K562 (cell line): ENCODE measurements around the gene BEST2. TPM values are rescaled to one million over a fixed set of nuclear protein-coding genes. Genes with fewer than 3 reads are reported as not detected.

Source experiments
- CEBPG ChIP-seq, 3 experiments: fragments of 200-800 bp in 1 of 3; sonication (Bioruptor generic) in 1 of 3; sonication (generic) in 1 of 3; formaldehyde crosslinking in 1 of 3; IDR thresholded peaks in 2 of 3; conservative IDR thresholded peaks in 1 of 3; 2 replicates each; pipeline versions ENCODE4 v1.6.1 to v1.8.0; 2016 to 2022; ENCODE audit warnings: missing compliant biosample characterization in 2 of 3, missing genetic modification characterization in 2 of 3, mild to moderate bottlenecking in 1 of 3, missing genetic modification reagents in 1 of 3
- HDGF ChIP-seq: fragments of 450-650 bp; IDR thresholded peaks from 2 replicates; pipeline ENCODE4 v1.6.1; 2016
- HNRNPL ChIP-seq: fragments of 200-400 bp; formaldehyde crosslinking; IDR thresholded peaks from 2 replicates; pipeline ENCODE4 v1.6.1; 2017; ENCODE audit warnings: low read depth, mild to moderate bottlenecking, low read length
- MCM5 ChIP-seq: fragments of 450-650 bp; IDR thresholded peaks from 2 replicates; pipeline ENCODE4 v1.6.1; 2016; ENCODE audit warnings: low read depth
- SAP30 ChIP-seq: fragments of 200-600 bp; sonication (generic); IDR thresholded peaks from 2 replicates; pipeline ENCODE4 v1.6.1; 2012; ENCODE audit warnings: borderline replicate concordance, low read depth, mild to moderate bottlenecking, moderate library complexity, low read length, control low read depth, inconsistent platforms; ENCODE audit not compliant: insufficient read depth, poor library complexity, severe bottlenecking
- SMAD3 ChIP-seq: fragments of 450-650 bp; formaldehyde crosslinking; conservative IDR thresholded peaks from 2 replicates; pipeline ENCODE4 v1.4.0; 2020; ENCODE audit warnings: mild to moderate bottlenecking
- TEAD1 ChIP-seq, 2 experiments: fragments of 450-650 bp in 1 of 2; sonication (generic) in 1 of 2; formaldehyde crosslinking; IDR thresholded peaks; 2 replicates each; pipeline versions ENCODE4 v1.4.0 to v1.8.0; 2020 to 2022; ENCODE audit warnings: mild to moderate bottlenecking in 2 of 2, missing genetic modification reagents in 1 of 2
- ZBED1 ChIP-seq: IDR thresholded peaks from 2 replicates; pipeline ENCODE4 v1.6.1; 2014
- ZNF175 ChIP-seq: fragments of 200-800 bp; sonication (Bioruptor generic); IDR thresholded peaks from 2 replicates; pipeline ENCODE4 v1.6.1; 2016; ENCODE audit warnings: low read depth, mild to moderate bottlenecking, missing genetic modification characterization, missing compliant biosample characterization
- ZNF23 ChIP-seq: fragments of 250-450 bp; sonication (Bioruptor Pico); IDR thresholded peaks from 2 replicates; pipeline ENCODE4 v1.4.0; 2020; ENCODE audit warnings: mild to moderate bottlenecking
- polyA plus RNA-seq, 8 experiments: library from polyadenylated mRNA; depleted of rRNA in 4 of 8; stranded (reverse) in 5 of 8; unstranded in 3 of 8; fragments of >200 nt; fragmentation: Nextera tagmentation in 2 of 8; fragmentation: Illumina TruSeq in 1 of 8; extraction: Ambion mirVana in 2 of 8; extraction: Trizol in 1 of 8; gene quantifications; 2 replicates each; pipeline versions ENCODE4 v1.2.1 to v1.2.3, GENCODE V29; 2011 to 2014; ENCODE audit warnings: inconsistent platforms in 1 of 8, missing spikeins in 1 of 8
- total RNA-seq, 7 experiments: library from RNA; depleted of rRNA in 6 of 7; stranded (reverse); fragments of >200 nt in 6 of 7; fragmentation: Illumina TruSeq in 2 of 7; extraction: Trizol in 2 of 7; gene quantifications; 2 replicates each; pipeline versions ENCODE4 v1.2.1 to v1.2.3, GENCODE V29; 2011 to 2021; ENCODE audit warnings: low replicate concordance in 1 of 7
- TF ChIP-seq, protein P1 (sequence below): fragments of 250-450 bp; sonication (Bioruptor Pico); IDR thresholded peaks from 2 replicates; pipeline ENCODE4 v1.5.0; 2021
- TF ChIP-seq, protein P2 (sequence below): fragments of 450-650 bp; IDR thresholded peaks from 2 replicates; pipeline ENCODE4 v1.6.1; 2016; ENCODE audit warnings: missing biosample characterization, missing genetic modification characterization
- TF ChIP-seq, protein P3 (sequence below): fragments of 200-400 bp; formaldehyde crosslinking; IDR thresholded peaks from 2 replicates; pipeline ENCODE4 v1.6.1; 2017; ENCODE audit warnings: mild to moderate bottlenecking, low read depth, low read length, moderate library complexity
- TF ChIP-seq, protein P4 (sequence below): fragments of 450-650 bp; formaldehyde crosslinking; IDR thresholded peaks from 2 replicates; pipeline ENCODE4 v1.4.0; 2022; ENCODE audit warnings: mild to moderate bottlenecking, moderate library complexity
- TF ChIP-seq, protein P5 (sequence below): fragments of 250-450 bp; sonication (Bioruptor Pico); IDR thresholded peaks from 2 replicates; pipeline ENCODE4 v1.4.0; 2020; ENCODE audit warnings: mild to moderate bottlenecking, moderate library complexity

Gene BEST2
- total and polyA plus RNA-seq, 9 of the 15 experiments (the other 6 are each of a cell fraction or from before 2014, with no cell fraction given): not detected

DNA sequence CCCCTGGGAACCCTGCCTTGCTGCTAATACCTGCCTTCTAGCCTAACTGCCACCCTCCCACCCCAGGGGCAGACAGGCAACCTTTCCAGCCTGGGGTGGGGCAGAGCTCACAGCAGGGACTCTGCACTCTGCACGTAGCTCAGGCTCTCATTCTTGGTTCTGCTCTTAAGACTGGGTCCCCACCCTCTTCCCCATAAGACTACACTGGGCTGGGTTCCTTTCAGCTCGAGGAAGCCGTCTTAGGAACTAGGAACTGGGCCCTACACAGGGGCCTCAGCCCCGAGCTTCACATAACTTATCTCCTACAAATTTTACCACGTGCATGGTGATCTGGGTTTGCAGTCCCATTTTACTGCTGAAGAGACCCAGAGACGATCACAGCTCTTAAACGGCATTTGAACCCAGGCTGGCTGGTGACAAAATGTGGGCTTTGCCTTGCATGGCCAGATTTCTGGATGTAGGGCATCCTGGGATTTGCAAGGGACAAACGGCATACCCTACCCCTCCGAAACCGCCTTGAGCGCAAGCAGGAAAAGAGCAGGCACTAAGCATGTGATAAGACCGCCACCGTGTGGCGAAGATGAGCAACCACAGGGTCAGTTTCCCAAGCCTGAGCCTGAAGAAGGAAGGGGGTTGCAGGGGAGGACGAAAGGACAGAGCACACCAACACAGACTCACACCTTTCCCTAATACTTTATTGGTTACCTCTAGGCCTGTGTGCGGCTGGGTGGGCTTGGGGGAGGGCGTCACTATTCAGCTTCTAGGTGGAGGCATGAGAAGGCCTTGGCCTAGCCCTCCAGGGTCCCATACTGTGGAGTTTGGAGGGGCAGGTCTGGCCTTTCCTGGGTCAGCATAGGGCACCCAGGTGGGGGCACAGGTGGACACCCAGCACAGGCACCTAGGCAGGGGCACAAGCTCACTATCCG is 44.8 kb downstream of the BEST2 start (continued):
- TF ChIP-seq CEBPG (CRISPR knock-in tag; IDR thresholded peaks at IDR 0.05): no peak
- no peak for TF ChIP-seq CEBPG (tag; conservative IDR thresholded peaks at IDR 0.05 in 1 of 2, IDR thresholded peaks at IDR 0.05 in 1 of 2)
- TF ChIP-seq HNRNPL: no peak
- 0 out of 2 replicates have a peak, but pooled peaks have one; percentile 32 for TF ChIP-seq HDGF
- TF ChIP-seq, protein P1, sequence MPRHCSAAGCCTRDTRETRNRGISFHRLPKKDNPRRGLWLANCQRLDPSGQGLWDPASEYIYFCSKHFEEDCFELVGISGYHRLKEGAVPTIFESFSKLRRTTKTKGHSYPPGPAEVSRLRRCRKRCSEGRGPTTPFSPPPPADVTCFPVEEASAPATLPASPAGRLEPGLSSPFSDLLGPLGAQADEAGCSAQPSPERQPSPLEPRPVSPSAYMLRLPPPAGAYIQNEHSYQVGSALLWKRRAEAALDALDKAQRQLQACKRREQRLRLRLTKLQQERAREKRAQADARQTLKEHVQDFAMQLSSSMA (CRISPR knock-in tag): no peak
- TF ChIP-seq, protein P2, sequence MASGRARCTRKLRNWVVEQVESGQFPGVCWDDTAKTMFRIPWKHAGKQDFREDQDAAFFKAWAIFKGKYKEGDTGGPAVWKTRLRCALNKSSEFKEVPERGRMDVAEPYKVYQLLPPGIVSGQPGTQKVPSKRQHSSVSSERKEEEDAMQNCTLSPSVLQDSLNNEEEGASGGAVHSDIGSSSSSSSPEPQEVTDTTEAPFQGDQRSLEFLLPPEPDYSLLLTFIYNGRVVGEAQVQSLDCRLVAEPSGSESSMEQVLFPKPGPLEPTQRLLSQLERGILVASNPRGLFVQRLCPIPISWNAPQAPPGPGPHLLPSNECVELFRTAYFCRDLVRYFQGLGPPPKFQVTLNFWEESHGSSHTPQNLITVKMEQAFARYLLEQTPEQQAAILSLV (tag): no peak
- no peak for TF ChIP-seq SMAD3 (CRISPR knock-in tag)
- TF ChIP-seq, protein P3, sequence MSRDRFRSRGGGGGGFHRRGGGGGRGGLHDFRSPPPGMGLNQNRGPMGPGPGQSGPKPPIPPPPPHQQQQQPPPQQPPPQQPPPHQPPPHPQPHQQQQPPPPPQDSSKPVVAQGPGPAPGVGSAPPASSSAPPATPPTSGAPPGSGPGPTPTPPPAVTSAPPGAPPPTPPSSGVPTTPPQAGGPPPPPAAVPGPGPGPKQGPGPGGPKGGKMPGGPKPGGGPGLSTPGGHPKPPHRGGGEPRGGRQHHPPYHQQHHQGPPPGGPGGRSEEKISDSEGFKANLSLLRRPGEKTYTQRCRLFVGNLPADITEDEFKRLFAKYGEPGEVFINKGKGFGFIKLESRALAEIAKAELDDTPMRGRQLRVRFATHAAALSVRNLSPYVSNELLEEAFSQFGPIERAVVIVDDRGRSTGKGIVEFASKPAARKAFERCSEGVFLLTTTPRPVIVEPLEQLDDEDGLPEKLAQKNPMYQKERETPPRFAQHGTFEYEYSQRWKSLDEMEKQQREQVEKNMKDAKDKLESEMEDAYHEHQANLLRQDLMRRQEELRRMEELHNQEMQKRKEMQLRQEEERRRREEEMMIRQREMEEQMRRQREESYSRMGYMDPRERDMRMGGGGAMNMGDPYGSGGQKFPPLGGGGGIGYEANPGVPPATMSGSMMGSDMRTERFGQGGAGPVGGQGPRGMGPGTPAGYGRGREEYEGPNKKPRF: no peak
- TF ChIP-seq ZBED1: no peak
- TF ChIP-seq TEAD1 (CRISPR knock-in tag; IDR thresholded peaks at IDR 0.05): peak; percentile 19 to 76; a peak in 1 of 4 replicates
- TF ChIP-seq, protein P4, sequence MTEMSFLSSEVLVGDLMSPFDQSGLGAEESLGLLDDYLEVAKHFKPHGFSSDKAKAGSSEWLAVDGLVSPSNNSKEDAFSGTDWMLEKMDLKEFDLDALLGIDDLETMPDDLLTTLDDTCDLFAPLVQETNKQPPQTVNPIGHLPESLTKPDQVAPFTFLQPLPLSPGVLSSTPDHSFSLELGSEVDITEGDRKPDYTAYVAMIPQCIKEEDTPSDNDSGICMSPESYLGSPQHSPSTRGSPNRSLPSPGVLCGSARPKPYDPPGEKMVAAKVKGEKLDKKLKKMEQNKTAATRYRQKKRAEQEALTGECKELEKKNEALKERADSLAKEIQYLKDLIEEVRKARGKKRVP: 0 out of 2 replicates have a peak, but pooled peaks have one; percentile 39
- TF ChIP-seq, protein P5, sequence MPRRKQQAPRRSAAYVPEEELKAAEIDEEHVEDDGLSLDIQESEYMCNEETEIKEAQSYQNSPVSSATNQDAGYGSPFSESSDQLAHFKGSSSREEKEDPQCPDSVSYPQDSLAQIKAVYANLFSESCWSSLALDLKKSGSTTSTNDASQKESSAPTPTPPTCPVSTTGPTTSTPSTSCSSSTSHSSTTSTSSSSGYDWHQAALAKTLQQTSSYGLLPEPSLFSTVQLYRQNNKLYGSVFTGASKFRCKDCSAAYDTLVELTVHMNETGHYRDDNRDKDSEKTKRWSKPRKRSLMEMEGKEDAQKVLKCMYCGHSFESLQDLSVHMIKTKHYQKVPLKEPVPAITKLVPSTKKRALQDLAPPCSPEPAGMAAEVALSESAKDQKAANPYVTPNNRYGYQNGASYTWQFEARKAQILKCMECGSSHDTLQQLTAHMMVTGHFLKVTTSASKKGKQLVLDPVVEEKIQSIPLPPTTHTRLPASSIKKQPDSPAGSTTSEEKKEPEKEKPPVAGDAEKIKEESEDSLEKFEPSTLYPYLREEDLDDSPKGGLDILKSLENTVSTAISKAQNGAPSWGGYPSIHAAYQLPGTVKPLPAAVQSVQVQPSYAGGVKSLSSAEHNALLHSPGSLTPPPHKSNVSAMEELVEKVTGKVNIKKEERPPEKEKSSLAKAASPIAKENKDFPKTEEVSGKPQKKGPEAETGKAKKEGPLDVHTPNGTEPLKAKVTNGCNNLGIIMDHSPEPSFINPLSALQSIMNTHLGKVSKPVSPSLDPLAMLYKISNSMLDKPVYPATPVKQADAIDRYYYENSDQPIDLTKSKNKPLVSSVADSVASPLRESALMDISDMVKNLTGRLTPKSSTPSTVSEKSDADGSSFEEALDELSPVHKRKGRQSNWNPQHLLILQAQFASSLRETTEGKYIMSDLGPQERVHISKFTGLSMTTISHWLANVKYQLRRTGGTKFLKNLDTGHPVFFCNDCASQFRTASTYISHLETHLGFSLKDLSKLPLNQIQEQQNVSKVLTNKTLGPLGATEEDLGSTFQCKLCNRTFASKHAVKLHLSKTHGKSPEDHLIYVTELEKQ (CRISPR knock-in tag): no peak
- TF ChIP-seq MCM5: no peak
- no peak for TF ChIP-seq ZNF175 (CRISPR knock-in tag)
- no peak for TF ChIP-seq SAP30
- no peak for TF ChIP-seq ZNF23
